SK-N-MC (cell line): ENCODE measurements around the gene TSR3.

ENCODE experiments used
- DNase-seq: peaks from one replicate; pipeline ENCODE4 v3.0.0-alpha.2; 2011; ENCODE audit warnings: low read depth, low spot score
- H3K27ac ChIP-seq: fragments of 200-600 bp; sonication (generic); 2 replicates; pipeline ENCODE4 v1.5.1; 2016; ENCODE audit warnings: mixed run types
- H3K36me3 ChIP-seq: fragments of 200-600 bp; sonication (generic); 2 replicates; pipeline ENCODE4 v1.6.1; 2017; ENCODE audit warnings: antibody characterized with exemption, low read length, mixed read lengths; ENCODE audit not compliant: insufficient read depth
- H3K4me3 ChIP-seq: fragments of 200-600 bp; sonication (generic); 2 replicates; pipeline ENCODE4 v1.5.1; 2016
- H3K9ac ChIP-seq: fragments of 200-600 bp; sonication (generic); 2 replicates; pipeline ENCODE4 v1.8.0; 2017; ENCODE audit warnings: mixed run types, mixed read lengths; ENCODE audit not compliant: insufficient read length
- H3K9me3 ChIP-seq: fragments of 200-600 bp; sonication (generic); 2 replicates; pipeline ENCODE4 v1.6.1; 2017; ENCODE audit warnings: low read depth, mild to moderate bottlenecking, antibody characterized with exemption, low read length, moderate library complexity, mixed read lengths
- EZH2 ChIP-seq: fragments of 200-600 bp; sonication (generic); IDR thresholded peaks from one replicate; pipeline ENCODE4 v1.6.1; 2017; ENCODE audit warnings: antibody characterized with exemption
- FOXP2 ChIP-seq: optimal IDR thresholded peaks from 2 replicates; pipeline ENCODE3; 2011; ENCODE audit warnings: mild to moderate bottlenecking, moderate library complexity; ENCODE audit not compliant: insufficient read depth; ENCODE audit errors: extremely low read length, control extremely low read depth
- POLR2AphosphoS5 ChIP-seq: IDR thresholded peaks from 2 replicates; pipeline ENCODE4 v1.6.1; 2012; ENCODE audit warnings: mild to moderate bottlenecking, low read depth, low read length, borderline replicate concordance

TSR3 gene

GRCh38 chr16:1349951-1350350 is 1.7 kb downstream of the TSR3 start:
- no peak for DNase-seq
- Histone ChIP-seq H3K36me3 (no peaks in the 10 kb centered on the region), H3K27ac (no peak overlapping the region), H3K9me3 (no peaks in the 10 kb centered on the region), H3K9ac (no peak overlapping the region), H3K4me3 (no peak overlapping the region)
- TF ChIP-seq EZH2 (no peak), POLR2AphosphoS5 (no peak)

DNA sequence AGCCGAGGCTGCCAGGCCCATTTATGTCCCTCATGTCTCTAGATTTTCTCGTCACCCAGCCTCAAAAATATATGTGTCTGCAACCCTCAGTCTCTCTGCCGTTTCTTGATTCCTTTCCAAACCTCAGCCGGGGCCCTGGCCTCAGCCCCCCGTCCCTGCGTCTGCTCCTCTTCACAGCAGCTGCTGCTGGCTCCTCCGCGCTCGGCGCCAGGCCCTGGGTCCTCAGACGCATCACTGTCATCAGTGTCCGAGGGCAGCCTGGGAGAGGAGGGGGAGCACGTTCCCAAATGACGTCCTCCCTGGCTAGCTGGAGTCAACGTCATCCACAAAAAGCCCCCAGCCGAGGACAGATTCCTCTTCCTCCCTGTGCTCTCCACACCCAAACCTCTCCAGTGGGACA is 2.3 kb downstream of the TSR3 start:
- Histone ChIP-seq H3K36me3 (no peaks in the 10 kb centered on the region), H3K27ac (no peak overlapping the region), H3K9ac (no peak overlapping the region), H3K9me3 (no peaks in the 10 kb centered on the region), H3K4me3 (no peak overlapping the region)
- DNase-seq = no peak
- no peak for TF ChIP-seq EZH2
- no peak for TF ChIP-seq POLR2AphosphoS5
- no peak for TF ChIP-seq FOXP2

DNA sequence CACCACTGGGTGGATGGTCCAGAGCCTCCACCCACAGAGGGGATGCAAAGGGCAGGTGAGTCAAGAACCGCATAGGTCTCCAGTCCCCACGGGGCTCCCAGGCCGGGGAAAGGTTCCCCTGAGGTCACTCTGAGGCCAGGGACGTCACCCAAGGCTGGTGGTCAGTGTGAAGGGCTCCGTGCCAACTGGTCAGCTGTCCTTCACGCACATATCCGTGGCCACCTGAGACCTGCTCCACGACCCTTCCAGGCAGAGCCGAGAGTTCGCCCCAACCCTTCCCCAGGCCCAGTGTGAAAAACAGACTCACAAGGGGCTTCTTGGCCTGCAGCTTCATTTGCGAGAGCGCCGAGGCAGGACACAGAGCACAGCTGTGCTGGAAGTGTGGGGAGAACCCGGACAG is 2.8 kb downstream of the TSR3 start:
- no peaks in the 10 kb centered on the region for H3K36me3 ChIP-seq
- no peak overlapping the region for H3K27ac ChIP-seq
- H3K4me3 ChIP-seq = no peak overlapping the region
- no peak for TF ChIP-seq POLR2AphosphoS5
- no peak for TF ChIP-seq EZH2
- no peak for TF ChIP-seq FOXP2
- no peak overlapping the region for H3K9ac ChIP-seq
- DNase-seq = no peak
- no peaks in the 10 kb centered on the region for H3K9me3 ChIP-seq

DNA sequence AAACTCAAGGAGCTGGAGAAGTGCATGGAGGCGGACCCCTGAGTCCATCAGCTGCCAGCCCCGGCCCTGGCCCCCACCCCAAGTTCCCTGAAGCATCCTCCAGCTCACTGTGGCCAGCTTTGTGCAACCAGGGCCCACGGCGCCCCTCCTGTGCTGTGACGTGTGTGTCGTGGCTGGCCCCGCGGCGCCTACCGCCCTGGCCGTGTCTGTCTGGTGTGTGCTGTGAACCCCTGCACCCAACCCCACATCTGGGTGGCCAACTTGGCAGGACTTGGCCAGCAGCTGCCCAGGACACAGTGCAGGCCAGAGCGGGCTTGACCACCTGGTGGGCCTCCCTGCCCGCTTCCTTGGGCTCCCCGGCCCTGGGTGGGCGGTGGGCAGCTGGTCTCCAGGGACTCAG is 3.2 kb downstream of the TSR3 start:
- DNase-seq = no peak
- Histone ChIP-seq H3K4me3 (no peak overlapping the region), H3K9me3 (no peaks in the 10 kb centered on the region), H3K27ac (no peak overlapping the region), H3K36me3 (no peaks in the 10 kb centered on the region), H3K9ac (no peak overlapping the region)
- TF ChIP-seq FOXP2 = no peak
- no peak for TF ChIP-seq EZH2
- no peak for TF ChIP-seq POLR2AphosphoS5

DNA sequence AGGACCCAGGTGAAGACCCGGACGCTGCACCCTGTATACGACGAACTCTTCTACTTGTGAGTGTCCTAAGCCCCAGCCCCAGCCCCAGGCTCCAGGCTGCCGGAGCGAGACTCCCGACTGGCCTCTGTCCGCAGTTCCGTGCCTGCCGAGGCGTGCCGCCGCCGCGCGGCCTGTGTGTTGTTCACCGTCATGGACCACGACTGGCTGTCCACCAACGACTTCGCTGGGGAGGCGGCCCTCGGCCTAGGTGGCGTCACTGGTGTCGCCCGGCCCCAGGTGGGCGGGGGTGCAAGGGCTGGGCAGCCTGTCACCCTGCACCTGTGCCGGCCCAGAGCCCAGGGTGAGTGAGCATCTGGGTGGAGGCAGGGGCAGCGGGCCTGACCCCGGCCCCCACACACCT is 3.7 kb downstream of the TSR3 start:
- Histone ChIP-seq H3K9me3 (no peaks in the 10 kb centered on the region), H3K27ac (no peak overlapping the region), H3K9ac (no peak overlapping the region), H3K36me3 (no peaks in the 10 kb centered on the region), H3K4me3 (no peak overlapping the region)
- no peak for DNase-seq
- no peak for TF ChIP-seq EZH2
- no peak for TF ChIP-seq FOXP2
- TF ChIP-seq POLR2AphosphoS5 = no peak

DNA sequence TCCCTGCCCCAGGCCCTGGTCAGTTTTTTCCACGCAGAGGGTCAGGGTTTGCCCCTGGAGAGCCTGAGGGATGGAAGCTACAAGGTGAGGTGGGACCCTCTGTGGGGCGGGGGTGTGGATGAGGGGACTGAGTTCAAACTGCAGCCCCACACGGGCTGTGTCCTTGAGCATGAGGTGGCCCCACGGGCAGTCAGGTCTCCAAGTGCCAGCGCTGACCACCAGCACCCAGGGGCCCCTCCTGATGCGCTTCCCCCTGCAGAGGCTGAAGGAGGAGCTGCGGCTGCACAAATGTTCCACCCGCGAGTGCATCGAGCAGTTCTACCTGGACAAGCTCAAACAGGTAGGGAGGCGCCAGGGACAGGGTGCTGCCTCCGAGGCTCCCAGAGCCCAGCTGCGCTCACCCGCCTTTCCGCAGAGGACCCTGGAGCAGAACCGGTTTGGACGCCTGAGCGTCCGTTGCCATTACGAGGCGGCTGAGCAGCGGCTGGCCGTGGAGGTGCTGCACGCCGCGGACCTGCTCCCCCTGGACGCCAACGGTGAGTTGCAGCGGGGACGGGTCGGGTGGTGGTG is 4.3 kb downstream of the TSR3 start:
- DNase-seq = no peak
- TF ChIP-seq POLR2AphosphoS5 (no peak), EZH2 (no peak), FOXP2 (no peak)

DNA sequence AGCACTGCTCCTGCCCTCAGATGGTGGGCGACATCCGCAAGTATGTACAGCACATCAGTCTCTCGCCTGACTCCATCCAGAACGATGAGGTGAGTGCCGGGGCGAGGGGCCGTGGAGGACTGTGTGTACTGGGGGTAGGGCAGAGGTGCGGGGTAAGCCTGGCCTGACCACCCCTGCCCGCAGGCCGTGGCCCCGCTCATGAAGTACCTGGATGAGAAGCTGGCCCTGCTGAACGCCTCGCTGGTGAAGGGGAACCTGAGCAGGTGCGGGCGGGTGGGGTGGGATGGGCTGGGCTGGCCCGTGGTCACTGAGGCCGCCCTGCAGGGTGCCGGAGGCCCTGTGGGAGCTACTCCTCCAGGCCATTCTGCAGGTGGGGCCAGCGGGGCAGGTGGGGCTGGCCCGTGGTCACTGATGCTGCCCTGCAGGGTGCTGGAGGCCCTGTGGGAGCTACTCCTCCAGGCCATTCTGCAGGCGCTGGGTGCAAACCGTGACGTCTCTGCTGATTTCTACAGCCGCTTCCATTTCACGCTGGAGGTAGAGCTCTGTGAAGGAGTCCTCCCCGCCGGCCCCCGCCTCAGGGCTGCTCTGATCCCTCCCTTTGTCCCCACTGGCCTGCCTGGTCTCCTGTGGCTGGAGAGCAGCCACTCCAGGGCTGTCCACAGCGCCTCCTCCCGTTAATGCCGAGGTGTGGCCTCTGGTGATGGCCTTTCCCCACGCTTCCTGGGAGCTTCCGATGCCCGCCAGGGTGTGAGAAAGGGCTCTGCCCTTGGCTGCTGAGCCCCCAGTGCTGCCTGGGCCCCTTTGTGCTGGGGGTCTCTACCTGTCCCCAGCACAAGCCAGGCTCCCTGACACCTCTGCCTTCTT is 5.0 kb downstream of the TSR3 start:
- no peak for DNase-seq
- H3K36me3 ChIP-seq = no peaks in the 10 kb centered on the region
- H3K27ac ChIP-seq = no peak overlapping the region
- H3K9me3 ChIP-seq = no peaks in the 10 kb centered on the region
- H3K9ac ChIP-seq = no peak overlapping the region
- TF ChIP-seq EZH2 (no peak), POLR2AphosphoS5 (no peak), FOXP2 (no peak)
- no peak overlapping the region for H3K4me3 ChIP-seq

More for the DNA sequence above, 4.3 kb downstream of the TSR3 start:
- H3K9ac ChIP-seq = no peak overlapping the region
- no peaks in the 10 kb centered on the region for H3K9me3 ChIP-seq
- no peak overlapping the region for H3K4me3 ChIP-seq
- no peaks in the 10 kb centered on the region for H3K36me3 ChIP-seq
- H3K27ac ChIP-seq = no peak overlapping the region

DNA sequence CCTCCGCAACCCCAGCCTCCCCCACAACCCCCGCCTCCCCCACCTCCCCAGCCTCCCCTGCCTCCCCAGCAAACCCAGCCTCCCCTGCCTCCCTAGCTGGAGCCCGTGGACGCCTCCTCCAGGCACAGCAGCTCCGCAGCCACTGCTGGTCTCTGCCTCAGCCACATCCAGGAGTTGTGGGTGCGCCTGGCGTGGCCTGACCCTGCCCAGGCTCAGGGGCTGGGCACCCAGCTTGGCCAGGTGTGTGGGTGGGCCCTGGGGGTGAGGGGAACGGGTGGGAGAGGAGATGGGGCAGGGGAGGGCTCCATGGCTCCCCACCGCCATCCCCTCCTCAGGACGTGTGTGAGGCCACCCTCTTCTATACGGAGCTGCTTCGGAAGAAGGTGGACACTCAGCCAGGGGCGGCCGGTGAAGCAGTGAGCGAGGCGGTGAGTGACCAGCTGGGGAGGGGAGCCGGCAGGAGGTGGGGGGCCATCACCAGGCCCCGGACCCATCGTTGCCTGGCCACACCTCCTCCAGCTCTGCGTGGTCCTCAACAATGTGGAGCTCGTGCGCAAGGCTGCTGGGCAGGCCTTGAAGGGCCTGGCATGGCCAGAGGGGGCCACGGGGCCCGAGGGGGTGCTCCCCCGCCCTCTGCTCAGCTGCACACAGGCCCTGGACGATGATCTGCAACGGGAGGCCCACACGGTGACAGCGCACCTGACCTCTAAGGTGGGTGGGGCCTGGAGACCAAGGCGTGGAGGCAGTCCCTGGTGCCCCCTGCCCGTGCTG is 5.8 kb downstream of the TSR3 start:
- Histone ChIP-seq H3K9me3 (no peaks in the 10 kb centered on the region), H3K36me3 (no peaks in the 10 kb centered on the region), H3K9ac (no peak overlapping the region), H3K27ac (no peak overlapping the region), H3K4me3 (no peak overlapping the region)
- DNase-seq = no peak
- TF ChIP-seq EZH2 (no peak), POLR2AphosphoS5 (no peak), FOXP2 (no peak)

- H3K27ac ChIP-seq = no peak overlapping the region
- no peak for DNase-seq
- no peak for TF ChIP-seq FOXP2
- H3K9ac ChIP-seq = no peak overlapping the region
- H3K4me3 ChIP-seq = no peak overlapping the region
- no peaks in the 10 kb centered on the region for H3K9me3 ChIP-seq
- H3K36me3 ChIP-seq = no peaks in the 10 kb centered on the region
These were observed 6.6 kb downstream of the TSR3 start for GRCh38 chr16:1345087-1345486.
